Mucosa of stomach (tissue), 1 donor: ENCODE measurements around the gene ZIK1.

ENCODE experiments used
- H3K27me3 ChIP-seq: one replicate; pipeline ENCODE4 v1.7.0; 2013; ENCODE audit warnings: mild to moderate bottlenecking, low read length; ENCODE audit not compliant: control insufficient read depth, insufficient read depth
- H3K36me3 ChIP-seq: one replicate; pipeline ENCODE4 v1.7.0; 2013; ENCODE audit warnings: low read length; ENCODE audit not compliant: control insufficient read depth, insufficient read depth
- H3K4me1 ChIP-seq: one replicate; pipeline ENCODE4 v1.7.0; 2013; ENCODE audit warnings: mild to moderate bottlenecking, low read length; ENCODE audit not compliant: control insufficient read depth, insufficient read depth
- H3K4me3 ChIP-seq: one replicate; pipeline ENCODE4 v1.7.0; 2013; ENCODE audit warnings: low read length
- H3K9ac ChIP-seq: one replicate; pipeline ENCODE4 v1.7.0; 2013; ENCODE audit warnings: mild to moderate bottlenecking, low read length, moderate library complexity
- H3K9me3 ChIP-seq: one replicate; pipeline ENCODE4 v1.7.0; 2013; ENCODE audit warnings: mild to moderate bottlenecking, low read length, moderate library complexity; ENCODE audit not compliant: control insufficient read depth
- donor health status: Pancreatic carcinoma.

The ZIK1 gene

DNA sequence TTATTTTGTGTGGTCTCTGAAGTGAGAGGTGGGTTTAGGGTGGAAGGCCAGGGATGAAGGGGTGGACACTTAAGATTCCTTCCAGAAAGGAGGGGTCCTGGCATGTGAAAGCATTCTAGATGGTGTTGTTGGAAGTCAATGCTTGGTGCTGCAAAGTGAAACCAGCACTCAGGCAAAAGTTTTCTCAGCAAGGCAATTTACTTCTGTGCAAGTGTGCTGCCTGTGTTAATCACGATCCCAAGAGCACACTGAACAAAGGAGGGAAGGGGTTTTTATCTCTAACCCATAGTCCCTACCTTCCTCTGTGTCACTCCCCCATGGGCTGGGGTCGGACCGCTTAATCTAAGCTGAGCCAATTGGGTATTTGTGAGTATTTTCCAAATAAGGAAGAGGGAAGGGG lies 31.4 kb downstream of the ZIK1 start:
- Histone ChIP-seq H3K27me3 (no peaks in the 10 kb centered on the region), H3K9ac (no peak overlapping the region), H3K9me3 (peaks cover 55% of the 10 kb centered on the region), H3K4me1 (peaks cover 7% of the 10 kb centered on the region), H3K36me3 (peaks cover 35% of the 10 kb centered on the region), H3K4me3 (peak overlapping the region; percentile 81)

DNA sequence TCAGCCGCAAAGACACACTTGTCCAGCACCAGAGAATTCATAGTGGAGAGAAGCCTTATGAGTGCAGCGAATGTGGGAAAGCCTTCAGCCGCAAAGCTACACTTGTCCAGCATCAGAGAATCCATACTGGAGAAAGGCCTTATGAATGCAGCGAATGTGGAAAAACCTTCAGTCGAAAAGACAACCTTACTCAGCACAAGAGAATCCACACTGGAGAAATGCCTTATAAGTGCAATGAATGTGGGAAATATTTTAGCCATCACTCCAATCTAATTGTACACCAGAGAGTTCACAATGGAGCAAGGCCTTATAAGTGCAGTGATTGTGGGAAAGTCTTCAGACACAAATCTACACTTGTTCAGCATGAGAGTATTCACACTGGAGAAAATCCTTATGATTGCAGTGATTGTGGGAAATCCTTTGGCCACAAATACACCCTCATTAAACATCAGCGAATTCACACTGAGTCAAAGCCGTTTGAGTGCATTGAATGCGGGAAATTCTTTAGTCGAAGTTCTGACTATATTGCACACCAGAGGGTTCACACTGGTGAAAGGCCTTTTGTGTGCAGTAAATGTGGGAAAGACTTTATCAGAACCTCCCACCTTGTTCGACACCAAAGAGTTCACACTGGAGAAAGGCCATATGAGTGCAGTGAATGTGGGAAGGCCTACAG lies 36.9 kb downstream of the ZIK1 start:
- peaks cover 47% of the 10 kb centered on the region for H3K36me3 ChIP-seq
- H3K4me3 ChIP-seq: no peak overlapping the region
- H3K9me3 ChIP-seq: peaks cover 85% of the 10 kb centered on the region
- H3K4me1 ChIP-seq: no peaks in the 10 kb centered on the region
- H3K27me3 ChIP-seq: no peaks in the 10 kb centered on the region
- H3K9ac ChIP-seq: no peak overlapping the region

DNA sequence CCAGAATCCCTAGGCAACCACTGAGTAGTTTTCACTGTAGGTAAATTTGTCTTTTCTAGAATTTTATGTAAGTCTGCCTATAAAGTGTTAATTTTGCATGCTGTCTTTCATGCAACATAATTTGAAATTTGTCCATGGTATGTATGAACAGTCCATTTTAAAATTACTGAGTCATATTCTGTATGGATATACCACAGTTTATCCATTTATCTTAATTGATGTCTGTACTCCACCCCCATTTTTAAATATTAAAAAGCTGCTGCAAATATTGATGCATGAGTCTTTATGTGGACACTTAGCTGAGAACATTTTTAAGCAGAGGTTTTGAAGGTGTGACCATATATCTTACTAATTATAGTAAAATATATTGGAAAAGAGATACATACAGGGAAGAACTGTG lies 39.1 kb downstream of the ZIK1 start:
- Histone ChIP-seq H3K27me3 (no peaks in the 10 kb centered on the region), H3K4me1 (no peaks in the 10 kb centered on the region), H3K9me3 (peaks cover 65% of the 10 kb centered on the region), H3K36me3 (peaks cover 34% of the 10 kb centered on the region), H3K9ac (no peak overlapping the region), H3K4me3 (no peak overlapping the region)

DNA sequence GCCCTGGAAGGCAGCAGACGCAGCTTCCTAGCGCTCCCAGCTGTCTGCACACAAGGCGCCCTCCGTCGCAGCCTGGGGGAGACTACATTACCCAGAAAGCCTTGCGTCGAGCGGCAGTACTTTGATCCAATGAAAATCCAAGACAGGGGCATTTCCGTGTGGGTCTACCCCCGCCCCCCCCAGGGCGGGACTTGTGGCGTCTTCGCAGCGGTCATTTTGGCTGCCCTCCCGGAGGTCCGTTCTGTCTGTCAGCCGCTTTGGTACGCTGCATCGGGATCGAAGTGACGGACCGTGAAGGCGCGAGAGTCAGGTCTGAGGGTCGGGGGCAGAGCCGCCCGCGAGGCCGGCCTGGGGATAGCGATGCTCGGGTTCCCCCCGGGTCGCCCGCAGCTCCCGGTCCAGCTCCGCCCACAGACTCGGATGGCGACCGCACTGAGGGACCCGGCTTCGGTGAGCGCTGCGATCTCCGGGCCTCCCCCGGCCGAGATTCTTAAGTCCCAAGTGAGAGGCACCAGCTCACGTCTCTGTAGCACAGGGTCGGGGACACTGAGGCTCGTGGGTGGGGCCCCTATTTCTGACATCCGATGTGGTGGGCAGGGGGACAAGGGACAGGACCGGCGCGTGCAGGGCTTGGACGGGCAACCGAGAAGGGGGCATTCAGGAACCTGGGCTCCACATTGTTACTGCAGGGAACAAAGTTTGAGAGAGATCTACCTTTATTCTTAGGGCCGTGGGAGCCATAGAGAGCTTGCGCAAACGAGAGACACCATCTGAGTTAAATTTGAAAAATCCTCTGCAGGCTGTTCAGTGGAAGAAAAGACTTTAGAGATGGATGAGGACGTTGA lies 49.3 kb downstream of the ZIK1 start, which contains the start of gene ZNF211:
Gene ZNF211 (plus strand): TSS at position 182 of the 845 bp plus-strand sequence. CDS start 179 bp downstream, at position 361.
- peak within 1 kb of the TSS; percentile 26 for H3K4me3 ChIP-seq
- H3K4me1 ChIP-seq: peaks cover 5% of the 10 kb centered on the region
- peaks cover 7% of the 10 kb centered on the region for H3K9me3 ChIP-seq
- H3K36me3 ChIP-seq: no peaks in the 10 kb centered on the region
- no peaks in the 10 kb centered on the region for H3K27me3 ChIP-seq
- peak within 1 kb of the TSS; percentile 78 for H3K9ac ChIP-seq

DNA sequence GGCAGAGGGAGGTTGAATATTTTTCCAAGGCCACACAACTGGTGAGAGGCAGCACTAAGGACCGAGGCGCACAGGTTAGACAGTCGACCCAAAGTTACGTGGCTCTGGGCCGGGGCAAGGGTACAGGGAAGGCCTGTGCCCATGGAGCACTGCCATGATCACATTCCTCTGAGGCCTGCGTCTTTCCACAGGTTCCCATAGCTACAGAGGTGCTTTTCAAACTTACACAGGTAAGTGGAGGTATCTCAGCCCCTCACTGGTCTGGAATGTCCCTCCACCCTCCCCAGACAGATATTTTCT lies 49.8 kb downstream of the ZIK1 start:
- peak overlapping the region; percentile 78 for H3K9ac ChIP-seq

DNA sequence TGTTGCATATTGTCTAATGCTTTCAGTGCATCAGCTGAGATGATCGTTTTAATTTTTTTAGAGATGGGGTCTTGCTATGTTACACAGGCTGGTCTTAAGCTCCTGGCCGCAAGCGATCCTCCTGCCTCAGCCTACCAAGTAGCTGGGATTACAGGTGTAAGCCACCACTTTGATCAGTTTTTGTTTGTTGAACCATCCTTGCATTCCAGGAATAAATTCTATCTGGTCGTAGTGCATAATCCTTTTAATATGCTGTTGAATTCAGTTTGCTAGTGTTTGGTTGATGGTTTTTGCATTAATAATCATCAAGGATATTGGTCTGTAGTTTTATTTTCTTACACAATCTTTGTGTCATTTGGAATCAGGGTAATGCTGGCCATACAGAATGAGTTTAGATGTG lies 53.4 kb downstream of the ZIK1 start:
- H3K4me1 ChIP-seq: peaks cover 5% of the 10 kb centered on the region
- peaks cover 34% of the 10 kb centered on the region for H3K9me3 ChIP-seq
- peaks cover 23% of the 10 kb centered on the region for H3K36me3 ChIP-seq
- no peak overlapping the region for H3K9ac ChIP-seq
- H3K27me3 ChIP-seq: no peaks in the 10 kb centered on the region
- H3K4me3 ChIP-seq: no peak overlapping the region

More for the DNA sequence above, 49.8 kb downstream of the ZIK1 start:
- H3K36me3 ChIP-seq: no peaks in the 10 kb centered on the region
- peaks cover 7% of the 10 kb centered on the region for H3K9me3 ChIP-seq
- peaks cover 5% of the 10 kb centered on the region for H3K4me1 ChIP-seq
- no peaks in the 10 kb centered on the region for H3K27me3 ChIP-seq
- peak overlapping the region; percentile 26 for H3K4me3 ChIP-seq

DNA sequence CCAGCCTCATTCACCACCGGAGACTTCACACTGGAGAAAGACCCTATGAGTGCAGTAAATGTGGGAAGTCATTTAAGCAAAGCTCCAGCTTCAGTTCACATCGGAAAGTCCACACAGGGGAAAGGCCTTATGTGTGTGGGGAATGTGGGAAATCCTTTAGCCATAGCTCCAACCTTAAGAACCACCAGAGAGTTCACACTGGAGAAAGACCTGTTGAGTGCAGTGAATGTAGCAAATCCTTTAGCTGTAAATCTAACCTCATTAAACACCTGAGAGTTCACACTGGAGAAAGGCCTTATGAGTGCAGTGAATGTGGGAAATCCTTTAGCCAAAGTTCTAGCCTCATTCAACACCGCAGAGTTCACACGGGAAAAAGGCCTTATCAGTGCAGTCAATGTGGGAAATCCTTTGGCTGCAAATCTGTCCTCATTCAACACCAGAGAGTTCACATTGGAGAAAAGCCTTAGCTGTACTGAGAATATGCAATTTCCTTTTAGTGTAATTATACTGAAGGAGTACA lies 57.8 kb downstream of the ZIK1 start:
- no peaks in the 10 kb centered on the region for H3K4me1 ChIP-seq
- no peak overlapping the region for H3K4me3 ChIP-seq
- H3K9ac ChIP-seq: no peak overlapping the region
- peaks cover 41% of the 10 kb centered on the region for H3K9me3 ChIP-seq
- H3K36me3 ChIP-seq: peaks cover 23% of the 10 kb centered on the region
- H3K27me3 ChIP-seq: no peaks in the 10 kb centered on the region

DNA sequence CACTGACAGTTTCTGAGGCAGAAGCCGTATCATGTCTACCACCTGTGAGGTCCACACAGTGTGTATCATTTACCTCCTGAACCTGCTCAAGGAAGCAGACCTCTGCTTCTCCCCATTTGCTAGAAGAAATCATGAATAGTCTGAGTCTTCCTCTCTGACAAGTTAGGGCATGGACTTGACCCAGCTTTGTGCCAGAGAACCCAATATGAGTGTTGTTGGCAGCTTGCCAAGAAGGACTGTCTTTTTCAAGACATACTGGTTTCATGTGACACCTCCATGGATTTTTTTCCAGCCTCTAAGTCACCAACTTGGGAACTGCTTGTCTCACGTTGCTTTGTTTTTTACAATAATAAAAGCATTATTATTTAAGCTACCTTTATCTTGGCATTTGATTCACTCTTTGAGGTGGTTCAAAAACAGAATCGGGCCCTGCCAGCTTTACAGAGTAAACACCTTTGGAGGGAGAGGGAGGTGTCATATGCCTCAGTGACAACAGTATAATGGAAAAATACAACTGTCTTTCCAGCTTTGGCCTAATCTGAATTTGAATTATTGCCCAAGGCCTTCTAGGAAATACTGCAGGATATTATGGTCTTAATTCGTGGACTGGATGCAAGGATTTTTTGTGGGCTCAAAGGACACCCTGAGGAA lies 58.6 kb downstream of the ZIK1 start:
- Histone ChIP-seq H3K9ac (no peak overlapping the region), H3K4me3 (no peak overlapping the region), H3K4me1 (no peaks in the 10 kb centered on the region), H3K36me3 (peaks cover 23% of the 10 kb centered on the region), H3K27me3 (no peaks in the 10 kb centered on the region), H3K9me3 (peaks cover 34% of the 10 kb centered on the region)
